Thyroid gland (tissue), 4 donors: ENCODE data around the gene BICD2. TPM values are rescaled to one million over a fixed set of nuclear protein-coding genes. Genes with fewer than 3 reads are reported as not detected.

Source experiments
- DNase-seq, 2 donors: peaks; one replicate each; pipeline ENCODE4 v3.0.0-alpha.2; 2019
- H3K27ac ChIP-seq, 3 donors: fragments of 200-600 bp; sonication (generic); 1 replicate in 2 of 3; 2 replicates in 1 of 3; pipeline ENCODE4 v1.5.1; 2016 to 2019; ENCODE audit warnings: mild to moderate bottlenecking in 1 of 3, moderate library complexity in 1 of 3
- H3K27me3 ChIP-seq: fragments of 200-600 bp; sonication (generic); one replicate; pipeline ENCODE4 v1.5.1; 2019
- H3K36me3 ChIP-seq, 2 donors: fragments of 200-600 bp; sonication (generic); one replicate each; pipeline ENCODE4 v1.5.1; 2016 to 2019
- H3K4me1 ChIP-seq, 2 donors: fragments of 200-600 bp; sonication (generic); one replicate each; pipeline ENCODE4 v1.5.1; 2017 to 2019
- H3K4me3 ChIP-seq, 3 donors: fragments of 200-600 bp; sonication (generic); replicated peaks in 1 of 3; 1 replicate in 2 of 3; 2 replicates in 1 of 3; pipeline ENCODE4 v1.5.1; 2016; ENCODE audit warnings: mild to moderate bottlenecking in 1 of 3
- H3K9me3 ChIP-seq: fragments of 200-600 bp; sonication (generic); one replicate; pipeline ENCODE4 v1.5.1; 2017
- POLR2A ChIP-seq, 2 donors: fragments of 450-650 bp; IDR thresholded peaks; one replicate each; pipeline ENCODE4 v1.6.1; 2017; ENCODE audit warnings: antibody characterized with exemption in 2 of 2, mild to moderate bottlenecking in 2 of 2, moderate library complexity in 1 of 2
- WGBS, 2 donors: methylation state at CpG; one replicate each; pipeline ENCODE4 v1.1.5; 2017; 5-methylcytosine and 5-hydroxymethylcytosine counted together
- intact Hi-C: fragments of 100-400 bp; cut with DNase I; formaldehyde crosslinking; loops from one replicate; pipeline ENCODE4 v1.15.1; 2023
- total RNA-seq, 4 donors: library from RNA; depleted of rRNA; stranded (reverse); fragments of >200 nt; gene quantifications; one replicate each; pipeline ENCODE4 v1.2.3, GENCODE V29; 2016
- TF ChIP-seq, protein P1 (sequence below), 6 experiments: fragments of 200-600 bp in 3 of 6; fragments of 450-650 bp in 3 of 6; sonication (generic) in 3 of 6; IDR thresholded peaks; one replicate each; pipeline ENCODE4 v1.5.1; 2016 to 2019; ENCODE audit warnings: antibody characterized with exemption in 6 of 6, mild to moderate bottlenecking in 2 of 6, inconsistent platforms in 1 of 6, moderate library complexity in 1 of 6

Gene BICD2
- total RNA-seq, 4 donors from 2014 or later: 26.1 to 33.3 (median 28.2) TPM

DNA sequence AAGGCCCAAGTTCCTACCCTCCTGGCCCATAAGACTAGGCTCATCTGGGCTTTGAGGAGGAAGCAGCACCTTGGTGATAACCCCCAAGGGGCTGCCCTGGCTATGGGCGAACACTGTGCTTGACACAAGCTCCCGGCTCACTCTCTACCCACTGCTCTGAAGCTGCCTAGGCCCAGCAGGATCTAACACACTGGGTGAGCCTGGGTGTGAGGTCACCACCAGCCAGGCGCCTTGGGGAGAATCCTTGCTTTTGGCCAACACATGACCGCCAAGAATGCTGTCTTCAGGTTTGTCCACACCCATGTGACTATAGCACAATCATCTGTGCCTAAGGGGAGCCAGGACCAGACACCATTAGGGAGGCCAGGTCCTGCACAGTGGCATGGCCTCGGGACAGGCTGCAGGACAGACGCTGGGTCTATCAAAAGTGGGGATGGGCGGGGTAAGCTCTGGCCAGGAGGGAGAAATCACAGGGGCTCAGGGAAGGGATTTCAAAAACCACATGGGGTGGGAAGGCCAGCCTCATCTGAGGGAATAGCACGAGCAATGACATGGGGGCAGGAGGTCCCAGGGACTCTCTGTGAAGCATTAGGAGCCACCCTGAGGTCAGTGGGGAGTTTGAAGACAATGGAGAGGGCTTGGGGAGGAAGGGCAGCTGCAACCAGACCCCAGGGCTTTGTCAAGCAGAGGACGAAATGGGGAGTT, 29.6 kb downstream of the BICD2 start:
- no peaks in the 10 kb centered on the region for H3K27me3 ChIP-seq
- WGBS, 2 donors: 90 to 92% methylated on average over 7 to 9 of the region's 9 CpGs
- peaks cover 18 to 34% of the 10 kb centered on the region in 2 donors for H3K4me1 ChIP-seq
- intact Hi-C loops: no loop called here
- no peak for DNase-seq
- H3K27ac ChIP-seq: no peak overlapping the region
- no peaks in the 10 kb centered on the region for H3K36me3 ChIP-seq
- H3K4me3 ChIP-seq: no peak overlapping the region
- TF ChIP-seq, protein P1, sequence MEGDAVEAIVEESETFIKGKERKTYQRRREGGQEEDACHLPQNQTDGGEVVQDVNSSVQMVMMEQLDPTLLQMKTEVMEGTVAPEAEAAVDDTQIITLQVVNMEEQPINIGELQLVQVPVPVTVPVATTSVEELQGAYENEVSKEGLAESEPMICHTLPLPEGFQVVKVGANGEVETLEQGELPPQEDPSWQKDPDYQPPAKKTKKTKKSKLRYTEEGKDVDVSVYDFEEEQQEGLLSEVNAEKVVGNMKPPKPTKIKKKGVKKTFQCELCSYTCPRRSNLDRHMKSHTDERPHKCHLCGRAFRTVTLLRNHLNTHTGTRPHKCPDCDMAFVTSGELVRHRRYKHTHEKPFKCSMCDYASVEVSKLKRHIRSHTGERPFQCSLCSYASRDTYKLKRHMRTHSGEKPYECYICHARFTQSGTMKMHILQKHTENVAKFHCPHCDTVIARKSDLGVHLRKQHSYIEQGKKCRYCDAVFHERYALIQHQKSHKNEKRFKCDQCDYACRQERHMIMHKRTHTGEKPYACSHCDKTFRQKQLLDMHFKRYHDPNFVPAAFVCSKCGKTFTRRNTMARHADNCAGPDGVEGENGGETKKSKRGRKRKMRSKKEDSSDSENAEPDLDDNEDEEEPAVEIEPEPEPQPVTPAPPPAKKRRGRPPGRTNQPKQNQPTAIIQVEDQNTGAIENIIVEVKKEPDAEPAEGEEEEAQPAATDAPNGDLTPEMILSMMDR (IDR thresholded peaks at IDR 0.05): no peak
- TF ChIP-seq POLR2A (IDR thresholded peaks at IDR 0.05): no peak
- H3K9me3 ChIP-seq: no peaks in the 10 kb centered on the region

DNA sequence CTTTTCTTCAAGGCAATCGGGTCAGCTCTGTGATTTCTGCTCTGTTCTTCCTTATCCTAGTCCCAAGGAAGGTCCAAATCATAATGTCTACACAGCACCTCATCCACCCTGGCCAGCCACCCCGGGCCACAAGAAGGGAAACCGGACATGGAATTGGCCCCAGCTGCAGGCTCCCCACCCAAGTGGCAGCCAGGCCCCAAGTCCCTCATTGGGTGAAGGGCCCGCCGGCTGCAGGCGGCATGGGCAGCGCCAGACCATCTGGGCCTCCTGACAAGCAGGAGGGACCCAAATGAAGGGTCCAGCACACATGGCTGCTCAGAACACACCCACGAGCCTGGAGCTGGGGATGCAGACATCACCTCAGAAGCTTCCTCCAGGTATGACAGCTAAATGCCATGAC, 33.7 kb downstream of the BICD2 start:
- TF ChIP-seq, protein P1 (IDR thresholded peaks at IDR 0.05): no peak
- no peak for TF ChIP-seq POLR2A (IDR thresholded peaks at IDR 0.05)
- WGBS, 2 donors: 87 to 94% methylated on average over 4 to 5 of the region's 8 CpGs
- no peak overlapping the region for H3K4me3 ChIP-seq
- no peak for DNase-seq
- no peak overlapping the region for H3K27ac ChIP-seq
- no peaks in the 10 kb centered on the region for H3K27me3 ChIP-seq
- no peaks in the 10 kb centered on the region for H3K9me3 ChIP-seq
- peaks cover 17 to 26% of the 10 kb centered on the region in 2 donors for H3K4me1 ChIP-seq
- intact Hi-C loops: no loop called here
- no peaks in the 10 kb centered on the region for H3K36me3 ChIP-seq

DNA sequence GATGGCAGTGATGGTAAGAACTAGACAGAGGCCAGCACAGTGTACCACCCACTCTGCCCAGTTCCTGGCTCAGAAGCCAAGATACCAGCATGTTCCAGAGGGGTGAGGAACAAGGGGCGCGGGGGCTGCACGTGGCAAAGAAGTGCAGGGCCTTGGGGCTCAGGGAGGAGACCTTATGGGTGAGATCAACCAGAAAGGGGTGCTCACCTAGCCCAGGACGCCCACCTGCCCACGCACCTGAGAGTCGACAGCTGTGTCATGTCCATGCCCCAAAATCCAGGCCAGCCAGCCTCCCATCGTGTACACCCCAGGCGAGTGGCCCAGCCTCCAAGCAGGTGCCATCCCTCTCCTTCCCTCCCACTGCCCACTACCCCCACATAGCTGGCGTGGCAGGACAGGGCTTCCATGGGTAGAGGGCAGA, 34.9 kb downstream of the BICD2 start:
- no peaks in the 10 kb centered on the region for H3K36me3 ChIP-seq
- no peak overlapping the region for H3K4me3 ChIP-seq
- no peak overlapping the region for H3K27ac ChIP-seq
- DNase-seq: no peak
- intact Hi-C loops: no loop called here
- TF ChIP-seq POLR2A (IDR thresholded peaks at IDR 0.05): no peak
- TF ChIP-seq, protein P1 (IDR thresholded peaks at IDR 0.05): no peak
- H3K27me3 ChIP-seq: no peaks in the 10 kb centered on the region
- peaks cover 27 to 37% of the 10 kb centered on the region in 2 donors for H3K4me1 ChIP-seq
- no peaks in the 10 kb centered on the region for H3K9me3 ChIP-seq
- 96 to 97% methylated on average over 9 of the region's 9 CpGs for WGBS, 2 donors

DNA sequence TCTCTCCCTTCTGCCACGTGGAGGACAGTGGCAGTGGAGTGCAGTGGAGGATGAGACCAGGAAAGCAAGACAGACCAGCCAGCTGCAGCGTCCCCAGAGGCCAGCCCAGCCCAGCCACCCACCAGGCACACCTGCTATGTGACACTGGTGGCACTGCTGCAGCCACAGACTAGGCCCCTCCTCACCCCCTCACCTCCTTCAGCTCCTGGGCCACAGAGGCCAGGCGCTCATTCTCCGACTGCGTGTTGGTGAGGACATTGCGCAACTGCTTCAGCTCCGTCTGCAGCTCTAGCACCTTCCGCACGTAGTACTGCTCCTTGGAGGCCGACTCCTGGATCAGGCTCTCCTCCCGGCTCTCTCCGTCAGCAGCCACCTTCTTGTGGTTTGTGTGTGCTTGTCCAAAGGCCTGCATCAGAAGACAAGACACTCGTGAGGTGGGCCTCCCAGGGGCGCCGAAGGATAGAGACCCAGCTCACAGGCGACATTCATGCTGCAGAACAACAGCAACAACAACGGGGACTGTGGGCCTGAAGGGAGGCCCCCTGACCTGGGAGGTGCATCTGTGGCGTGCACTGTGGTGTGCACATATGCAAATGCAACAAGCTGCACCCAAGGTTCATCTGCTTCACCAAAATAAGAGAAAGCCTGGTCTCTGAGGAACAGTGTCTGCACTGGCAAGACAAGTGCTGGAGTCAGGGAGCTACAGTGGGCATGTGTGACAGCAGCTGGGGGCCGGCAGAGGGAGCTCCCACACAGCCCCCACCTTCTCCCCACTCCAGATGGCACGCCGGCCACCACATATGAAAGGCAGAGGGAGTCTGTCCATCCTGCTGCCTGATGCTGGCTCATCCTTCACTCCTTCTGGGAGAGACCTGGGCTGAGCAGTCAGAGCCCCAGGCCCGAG, 35.5 kb downstream of the BICD2 start:
- no peak overlapping the region for H3K4me3 ChIP-seq
- DNase-seq: no peak
- TF ChIP-seq, protein P1 (IDR thresholded peaks at IDR 0.05): no peak
- TF ChIP-seq POLR2A (IDR thresholded peaks at IDR 0.05): no peak
- no peaks in the 10 kb centered on the region for H3K27me3 ChIP-seq
- H3K36me3 ChIP-seq: no peaks in the 10 kb centered on the region
- H3K9me3 ChIP-seq: no peaks in the 10 kb centered on the region
- intact Hi-C loops: no loop called here
- 82 to 88% methylated on average over 20 to 21 of the region's 22 CpGs for WGBS, 2 donors
- no peak overlapping the region for H3K27ac ChIP-seq
- H3K4me1 ChIP-seq: peaks cover 33 to 42% of the 10 kb centered on the region in 2 donors
